NCI-H2107 treated with DMSO at 0.1 percent for 48 hours (cell line): ENCODE data around the gene SPCS1.
"Not testable (repeated sequence)": the region's sequence is repeated elsewhere in the genome, so short reads cannot be mapped to it uniquely, and the experiment has no call there.

Experiments used
- DNase-seq: peaks from one replicate; lab custom pipeline; 2025; ENCODE audit not compliant: unreplicated experiment; lab: John Stamatoyannopoulos, UW

Gene SPCS1

DNA sequence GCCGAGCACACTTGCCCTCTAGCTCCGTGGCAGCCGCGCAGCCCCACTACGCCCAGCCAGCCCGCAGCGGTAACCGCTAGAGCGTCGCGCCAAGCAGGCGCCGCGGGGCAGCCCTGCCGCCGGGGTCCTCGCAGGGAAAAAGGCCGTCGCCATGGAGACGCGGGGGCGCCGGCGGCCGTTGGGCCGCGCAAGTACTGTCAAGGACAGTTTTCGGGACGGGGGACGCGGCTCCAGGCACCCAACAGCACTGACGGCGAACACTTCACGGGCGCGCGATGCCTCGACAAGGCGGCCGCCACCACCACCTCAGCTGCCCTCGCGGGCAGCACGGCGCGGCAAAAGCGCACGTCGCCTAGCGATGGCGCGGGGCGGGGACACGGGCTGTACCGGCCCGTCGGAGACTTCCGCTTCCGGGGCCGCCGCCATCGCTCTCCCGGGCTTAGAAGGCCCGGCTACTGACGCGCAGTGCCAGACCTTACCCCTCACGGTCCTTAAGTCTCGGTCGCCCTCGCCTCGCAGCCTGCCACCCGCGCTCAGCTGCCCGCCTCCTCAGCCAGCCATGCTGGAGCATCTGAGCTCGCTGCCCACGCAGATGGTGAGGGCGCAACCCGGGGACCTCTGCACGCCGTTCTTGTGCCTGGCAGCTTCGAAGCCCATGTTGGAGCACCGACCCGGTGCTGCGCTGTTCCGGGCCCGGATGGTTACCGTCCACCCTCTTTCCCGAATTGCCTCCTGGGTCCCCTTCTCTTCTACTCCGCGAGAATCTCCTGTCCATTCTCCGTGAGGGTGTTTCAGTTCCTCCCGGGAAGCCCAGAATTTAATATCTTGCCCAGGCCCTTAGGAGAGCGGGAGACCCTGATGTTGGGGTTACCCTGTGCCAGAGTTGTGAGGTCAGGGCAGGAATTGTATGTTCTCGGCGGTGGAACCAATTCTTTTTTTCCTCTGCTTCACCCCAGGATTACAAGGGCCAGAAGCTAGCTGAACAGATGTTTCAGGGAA lies at the start of gene SPCS1, which contains the start of gene GLT8D1:
SPCS1 (plus strand) TSS at position 419 of the 999 bp plus-strand sequence; CDS start at position 560, 141 bp downstream.
GLT8D1 (minus strand) TSS at position 104 of the 999 bp plus-strand sequence. CDS start 5,331 bp downstream, outside the sequence.
- peak; percentile 42 for DNase-seq

DNA sequence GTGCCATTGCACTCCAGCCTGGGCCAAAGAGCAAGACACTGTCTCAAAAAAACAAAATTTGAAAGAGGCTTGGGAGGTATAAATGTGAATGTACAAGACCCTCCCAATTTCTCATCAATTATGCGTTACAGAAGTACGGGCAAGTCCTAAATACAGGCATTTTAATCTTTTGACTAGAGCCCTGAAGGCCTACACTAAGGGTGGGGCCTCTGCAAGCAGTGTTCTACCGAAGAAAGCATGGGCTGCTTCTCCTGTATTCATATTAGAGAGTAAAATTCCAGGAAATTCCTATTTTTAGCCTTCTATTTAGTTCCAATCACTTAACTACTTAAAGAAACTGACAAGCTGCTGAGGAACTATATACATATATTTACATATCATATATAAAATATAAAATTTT lies 45.9 kb upstream of the SPCS1 start:
- no peak for DNase-seq

DNA sequence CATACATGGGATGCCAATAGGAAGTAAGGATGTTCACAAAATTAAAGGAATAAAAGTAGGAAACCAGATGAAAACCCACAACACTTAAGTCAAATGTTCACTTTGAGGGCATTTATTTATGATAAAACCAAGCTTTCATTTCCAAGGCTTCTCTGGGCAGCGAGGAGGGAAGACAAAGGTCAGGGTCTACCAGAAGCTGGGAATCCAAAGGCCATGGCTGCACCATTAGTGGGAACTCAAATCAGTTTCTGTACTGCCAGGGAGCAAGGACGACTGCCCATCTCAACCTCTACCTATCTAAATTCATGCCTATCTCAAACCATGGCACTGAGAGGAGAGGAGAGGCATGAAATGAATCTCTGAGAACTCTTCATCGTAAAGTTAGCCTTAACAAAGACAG lies 42.8 kb upstream of the SPCS1 start:
- no peak for DNase-seq

DNA sequence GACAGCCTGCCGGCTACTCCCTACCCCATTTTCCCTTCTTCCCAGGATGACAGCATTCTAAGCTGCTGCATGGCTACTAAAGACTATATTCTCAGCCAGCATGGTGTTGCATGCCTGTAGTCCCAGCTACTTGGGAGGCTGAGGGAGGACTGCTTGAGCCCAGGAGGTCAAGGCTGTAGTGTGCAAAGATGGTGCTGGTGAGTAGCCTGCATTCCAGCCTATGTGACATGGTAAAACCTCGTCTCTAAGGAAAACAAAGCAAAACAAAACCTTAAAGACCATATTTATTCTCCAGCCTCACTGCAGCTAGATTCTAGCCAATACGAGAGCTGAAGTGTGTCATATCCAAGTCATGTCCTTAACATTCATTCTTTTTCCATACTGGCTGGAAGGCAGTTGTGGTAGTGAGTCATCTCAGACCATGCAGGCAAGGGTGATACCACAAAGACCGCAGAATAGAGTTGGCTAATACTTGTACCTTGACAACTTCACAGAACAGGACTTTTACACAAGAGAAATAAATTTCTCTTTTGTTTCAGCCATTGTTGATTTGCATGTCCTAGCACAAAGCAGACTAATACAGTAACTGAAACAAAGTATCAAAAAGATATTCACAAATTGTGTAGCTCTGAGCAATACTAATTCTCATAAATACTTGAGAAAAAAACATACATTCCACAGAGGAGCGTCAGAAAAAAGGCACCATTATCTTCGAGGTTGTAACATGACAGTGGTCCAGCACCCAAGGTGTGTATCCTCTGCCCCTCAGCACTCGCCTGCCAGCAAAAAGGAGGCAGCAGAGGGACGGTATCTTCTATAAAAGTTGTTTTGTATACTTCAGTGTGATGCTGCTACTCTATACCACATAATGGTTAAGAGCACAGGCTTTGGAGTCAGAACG lies 35.0 kb upstream of the SPCS1 start:
- no peak for DNase-seq

DNA sequence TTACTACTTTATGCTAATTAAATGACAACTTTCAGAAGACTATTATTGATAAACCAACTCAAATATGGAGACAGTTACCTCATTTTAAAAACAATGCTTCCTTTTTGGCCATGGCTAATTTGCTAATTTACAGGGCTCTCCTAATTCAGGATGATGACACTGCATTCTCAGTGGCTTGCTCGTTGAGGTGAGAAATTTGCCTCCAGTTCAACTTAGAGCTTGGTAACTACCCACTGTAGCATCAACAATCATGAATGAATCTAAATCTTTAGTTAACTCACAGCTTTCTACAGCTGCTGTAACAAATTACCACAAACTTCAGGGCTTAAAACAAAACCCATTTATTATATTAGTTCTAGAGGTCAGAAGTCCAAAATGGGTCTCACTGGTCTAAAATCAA lies 34.2 kb upstream of the SPCS1 start:
- DNase-seq: no peak

DNA sequence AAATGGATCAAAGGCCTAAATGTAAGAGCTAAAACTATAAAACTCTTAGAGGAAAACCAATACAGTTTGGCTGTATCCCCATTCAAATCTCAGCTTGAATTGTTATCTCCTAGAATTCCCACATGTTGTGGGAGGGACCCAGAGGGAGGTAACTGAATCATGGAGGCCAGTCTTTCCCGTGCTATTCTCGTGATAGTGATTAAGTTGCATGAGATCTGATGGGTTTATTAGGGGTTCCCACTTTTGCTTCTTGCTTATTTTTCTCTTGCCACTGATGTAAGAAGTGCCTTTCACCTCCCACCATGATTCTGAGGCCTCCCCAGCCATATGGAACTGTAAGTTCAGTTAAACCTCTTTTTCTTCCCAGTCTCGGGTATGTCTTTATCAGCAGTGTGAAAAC lies 29.7 kb upstream of the SPCS1 start:
- DNase-seq: not testable (repeated sequence)

DNA sequence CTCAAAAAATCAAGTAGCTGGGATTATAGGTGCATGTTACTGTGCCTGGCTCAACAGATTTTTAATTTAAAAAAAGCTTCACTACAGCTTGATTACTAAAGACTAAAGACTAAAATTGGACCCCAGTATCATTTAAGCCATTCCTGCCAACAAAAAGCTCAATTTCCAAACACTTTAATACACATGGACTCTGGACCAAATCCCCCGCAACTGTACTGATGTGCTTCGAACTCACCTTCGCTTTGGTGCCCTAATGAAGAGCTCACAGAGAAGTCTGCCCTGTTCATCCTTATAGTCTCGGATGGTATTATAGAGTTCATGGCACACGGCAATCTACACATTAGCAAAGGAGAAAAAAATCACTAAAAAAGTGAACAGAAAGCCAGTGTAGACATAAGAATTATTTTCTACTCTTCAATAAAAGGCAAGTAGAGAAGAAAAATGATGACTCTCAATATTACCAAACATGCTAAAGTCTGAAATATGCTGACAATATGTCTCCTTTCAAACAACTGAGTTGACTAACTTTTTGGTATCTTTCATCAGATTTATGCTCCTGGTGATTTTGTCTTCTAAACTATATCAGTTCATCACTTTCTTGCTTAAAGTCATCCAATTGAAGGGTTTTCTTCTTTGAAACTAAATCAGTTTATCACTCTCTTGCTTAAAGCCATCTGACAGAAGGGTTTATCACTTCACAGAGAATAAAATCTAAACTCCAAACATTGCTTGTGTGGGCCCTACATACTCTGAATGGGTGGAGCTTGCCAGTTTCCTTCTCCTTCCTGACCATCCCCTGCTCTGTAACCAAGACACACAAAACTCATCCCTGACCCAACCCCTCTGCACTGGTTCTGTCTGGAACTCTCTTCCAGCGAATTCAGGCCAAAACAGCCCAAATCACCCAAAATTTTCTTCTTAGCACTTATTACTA lies 27.4 kb upstream of the SPCS1 start:
- no peak for DNase-seq

DNA sequence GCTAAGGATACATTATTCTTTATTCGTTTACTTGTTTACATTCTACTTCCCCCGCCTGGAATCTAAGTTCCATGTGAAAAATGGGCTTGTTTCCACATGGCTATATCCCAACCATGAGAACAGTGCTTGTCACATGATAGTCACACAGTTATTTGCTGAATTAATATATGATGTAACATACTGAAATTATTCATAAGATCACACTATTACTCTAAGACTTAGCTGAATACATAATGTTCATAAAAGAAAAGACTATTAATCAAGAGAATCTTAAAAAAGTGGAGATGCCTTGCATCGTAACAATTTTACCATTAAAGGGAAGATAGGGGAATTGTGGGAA lies 26.7 kb upstream of the SPCS1 start:
- DNase-seq: no peak

DNA sequence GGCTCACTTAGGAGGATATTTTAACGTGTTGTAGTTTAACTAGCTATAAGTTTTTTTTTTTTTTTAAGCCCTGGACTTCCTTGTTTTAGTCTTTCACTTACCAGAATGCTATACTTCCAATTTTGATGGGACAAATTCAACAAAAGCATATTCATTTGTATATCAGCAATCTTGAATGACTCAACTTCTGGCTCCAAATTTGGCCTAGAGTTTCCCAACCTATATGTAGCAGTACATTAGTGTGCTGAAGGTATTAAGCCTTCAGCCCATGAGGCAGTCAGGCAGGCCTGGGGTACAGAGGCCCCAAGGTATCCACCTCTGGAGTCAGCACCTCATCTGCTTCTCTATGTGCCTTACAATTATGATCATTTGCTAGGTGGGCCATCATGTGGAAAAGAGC lies 26.1 kb upstream of the SPCS1 start:
- no peak for DNase-seq

DNA sequence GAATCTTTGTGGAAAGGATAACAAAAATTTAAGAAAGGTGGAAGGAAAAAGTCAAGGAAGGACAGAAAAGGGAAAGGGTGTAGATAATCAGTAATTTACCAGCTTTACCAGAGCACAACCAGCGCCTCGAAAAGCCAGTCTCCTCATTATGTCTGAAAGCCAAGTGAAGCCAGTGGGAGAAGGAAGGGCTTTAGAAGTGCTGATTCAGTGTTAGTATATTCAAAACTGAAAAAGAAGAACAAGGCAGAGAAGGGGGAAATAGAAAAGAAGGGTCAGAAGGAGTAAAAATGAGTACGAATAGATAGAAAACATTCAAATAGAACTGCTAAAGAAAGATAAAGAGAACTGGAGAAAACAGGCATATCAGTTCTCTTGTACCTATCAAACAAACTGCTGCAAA lies 24.3 kb upstream of the SPCS1 start:
- DNase-seq: no peak

DNA sequence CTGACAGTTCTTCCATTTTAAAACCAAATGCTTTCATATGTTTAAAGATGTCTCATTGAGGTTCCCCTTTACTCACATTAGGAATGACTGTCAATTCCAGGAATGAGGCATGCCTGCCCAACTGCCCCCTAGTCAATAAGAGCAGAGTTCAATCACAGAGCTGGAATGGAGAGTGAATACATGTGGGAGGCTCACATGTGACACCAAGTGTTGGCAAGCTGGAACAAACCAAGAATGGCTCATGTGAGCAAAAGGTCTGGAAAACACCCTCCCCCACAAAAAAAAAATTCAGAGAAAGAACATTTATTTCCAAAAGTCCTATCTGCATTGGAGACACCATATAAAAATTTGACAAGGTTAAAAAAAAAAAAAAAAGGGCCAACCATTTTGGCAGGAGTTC lies 23.9 kb upstream of the SPCS1 start:
- DNase-seq: no peak

DNA sequence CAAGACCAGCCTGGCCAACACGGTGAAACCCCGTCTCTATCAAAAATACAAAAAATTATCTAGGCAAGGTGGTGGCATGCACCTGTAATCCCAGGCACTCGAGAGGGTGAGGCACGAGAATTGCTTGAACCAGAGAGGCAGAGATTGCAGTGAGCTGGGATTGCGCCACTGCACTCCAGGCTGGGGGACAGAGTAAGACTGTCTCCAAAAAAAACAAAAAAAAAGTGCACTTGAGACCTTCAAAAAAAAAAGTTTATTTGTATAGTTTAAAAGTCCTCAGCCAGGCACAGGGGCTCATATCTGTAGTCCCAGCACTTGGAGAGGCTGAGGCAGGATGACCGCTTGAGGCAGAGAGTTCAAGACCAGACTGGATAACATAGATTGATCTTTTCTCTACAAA lies 22.3 kb upstream of the SPCS1 start:
- no peak for DNase-seq

DNA sequence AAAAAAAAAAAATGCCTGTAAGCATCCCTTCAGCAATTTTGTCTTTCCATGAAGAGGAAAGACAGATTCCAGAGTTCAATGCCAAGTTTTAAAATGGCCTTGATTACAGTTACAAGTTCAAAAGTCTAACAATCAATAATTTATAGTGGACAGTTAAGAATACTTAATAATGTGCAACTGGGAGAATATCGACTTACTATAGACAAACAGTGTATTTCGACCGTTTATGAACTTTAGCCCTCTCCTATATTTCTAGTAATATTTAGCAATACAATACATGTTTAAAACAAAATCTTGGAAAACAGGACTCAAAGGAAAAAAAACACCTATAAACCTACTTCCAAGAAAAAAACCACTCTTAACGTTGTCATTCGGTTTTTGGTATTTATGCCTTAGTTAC lies 21.7 kb upstream of the SPCS1 start:
- no peak for DNase-seq

DNA sequence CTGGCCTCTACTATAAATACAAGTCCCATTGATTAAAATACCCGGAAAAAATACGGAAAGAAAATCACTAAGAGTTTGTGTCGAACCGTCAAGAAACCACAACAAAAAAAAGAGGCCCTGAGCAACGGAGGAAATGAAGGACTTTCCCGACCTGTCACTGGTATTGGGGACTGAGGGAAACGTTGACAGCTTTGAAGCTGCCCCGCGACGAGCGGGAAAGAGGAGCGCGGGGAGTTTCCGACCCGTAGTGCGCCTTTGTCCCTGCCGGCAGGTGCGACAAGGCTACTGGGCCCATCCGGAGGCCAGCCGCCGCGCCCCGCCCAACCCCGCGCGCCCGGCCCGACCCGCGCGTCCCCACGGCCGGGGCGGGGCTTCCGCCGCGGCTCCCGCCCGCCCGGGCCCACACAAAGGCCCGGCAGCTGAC lies 20.6 kb upstream of the SPCS1 start:
- peak; percentile 14 for DNase-seq

DNA sequence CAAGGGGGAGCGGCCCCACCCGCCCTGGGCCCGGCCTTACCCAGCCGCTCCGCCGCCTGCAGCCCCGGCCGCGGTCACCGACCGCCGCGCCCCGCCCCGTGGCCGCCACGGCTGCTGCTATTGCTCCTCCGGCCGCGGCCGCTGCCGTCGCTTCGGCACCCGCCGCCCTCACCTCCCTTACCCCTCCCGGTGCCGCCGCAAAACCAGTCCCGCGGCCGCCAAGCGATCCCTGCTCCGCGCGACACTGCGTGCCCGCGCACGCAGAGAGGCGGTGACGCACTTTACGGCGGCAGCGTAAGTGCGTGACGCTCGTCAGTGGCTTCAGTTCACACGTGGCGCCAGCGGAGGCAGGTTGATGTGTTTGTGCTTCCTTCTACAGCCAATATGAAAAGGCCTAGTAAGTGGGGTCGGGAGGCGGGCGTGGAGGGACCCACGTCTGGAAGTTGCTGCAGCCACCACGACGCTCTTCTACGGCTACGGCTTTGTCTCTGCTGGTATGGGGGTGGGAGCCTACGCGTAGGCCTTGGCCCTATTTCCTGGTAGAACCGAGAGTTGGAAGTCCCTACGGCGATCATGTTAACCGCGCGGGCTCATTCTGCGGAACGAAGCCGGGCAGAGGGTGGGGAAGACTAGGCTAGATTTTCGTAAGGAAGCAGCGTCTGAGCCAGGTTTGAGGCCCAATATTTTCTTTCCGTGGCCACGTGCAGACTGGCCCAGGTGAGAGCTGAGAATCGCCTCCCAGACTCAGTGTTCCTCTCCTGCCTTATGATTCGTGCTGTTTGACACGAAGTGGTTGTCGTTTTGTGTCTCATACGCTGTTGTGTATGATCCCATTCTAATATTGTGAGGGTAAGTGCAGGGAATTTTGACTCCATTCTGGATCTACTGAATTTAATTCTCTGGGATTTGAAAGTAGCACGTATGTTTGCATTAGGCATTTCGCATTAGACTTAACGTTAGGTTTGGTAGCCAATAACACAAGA lies 19.9 kb upstream of the SPCS1 start, which contains the start of the genes GNL3 and PBRM1:
GNL3 (plus strand) TSS at position 324 of the 983 bp plus-strand sequence; CDS start at position 385, 61 bp downstream.
PBRM1 (minus strand) TSS at position 205 of the 983 bp plus-strand sequence.
- peak; percentile 18 for DNase-seq

DNA sequence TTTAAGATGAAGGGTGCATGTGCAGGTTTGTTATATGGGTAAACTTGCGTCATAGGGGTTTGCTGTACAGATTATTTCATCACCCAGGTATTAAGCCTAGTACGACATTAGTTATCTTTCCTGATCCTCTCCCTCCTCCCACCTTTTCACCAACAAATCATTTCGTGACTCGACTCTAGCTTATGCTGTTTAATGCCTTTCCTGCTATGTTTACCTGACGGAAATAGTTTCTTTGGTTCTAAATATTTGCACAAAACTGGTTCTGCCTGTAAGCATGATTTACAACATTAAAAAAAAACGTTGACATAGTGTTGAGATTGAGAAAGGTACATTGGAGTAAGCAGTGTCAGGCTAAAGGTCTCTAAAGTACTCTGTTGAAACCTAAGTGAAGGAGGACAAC lies 17.6 kb upstream of the SPCS1 start:
- no peak for DNase-seq

DNA sequence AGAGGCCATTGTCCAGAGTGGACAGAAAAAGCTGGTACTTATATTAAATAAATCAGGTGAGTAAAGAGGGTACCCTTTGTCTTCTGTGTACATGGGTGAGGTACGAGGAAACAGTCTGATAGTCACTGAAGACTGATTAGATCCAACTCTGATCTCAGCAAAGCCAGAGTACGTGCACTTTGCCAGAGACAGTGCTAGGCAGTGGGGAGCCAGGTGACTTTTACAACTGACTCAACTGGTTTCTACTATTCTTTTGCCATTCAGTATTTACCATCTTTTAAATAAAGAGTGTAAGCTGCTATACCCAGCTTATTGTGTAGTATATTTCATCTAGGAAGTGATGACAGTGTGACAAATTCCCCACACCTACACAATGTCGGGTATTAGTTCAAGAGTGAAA lies 16.8 kb upstream of the SPCS1 start:
- DNase-seq: no peak

DNA sequence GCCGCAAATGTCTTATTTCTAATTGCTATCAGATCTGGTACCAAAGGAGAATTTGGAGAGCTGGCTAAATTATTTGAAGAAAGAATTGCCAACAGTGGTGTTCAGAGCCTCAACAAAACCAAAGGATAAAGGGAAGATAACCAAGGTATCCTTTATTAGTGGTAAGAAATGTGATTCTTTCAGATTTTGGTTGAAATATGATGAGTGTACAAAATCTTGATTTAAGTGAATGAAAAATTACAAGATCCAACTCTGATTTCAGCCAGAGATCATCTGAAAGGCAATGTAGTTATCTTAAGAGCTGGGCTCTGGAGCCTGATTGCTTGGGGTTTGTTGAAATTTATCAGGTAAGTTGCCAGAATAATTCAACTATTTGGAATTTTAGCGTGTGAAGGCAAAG lies 15.3 kb upstream of the SPCS1 start:
- DNase-seq: no peak

DNA sequence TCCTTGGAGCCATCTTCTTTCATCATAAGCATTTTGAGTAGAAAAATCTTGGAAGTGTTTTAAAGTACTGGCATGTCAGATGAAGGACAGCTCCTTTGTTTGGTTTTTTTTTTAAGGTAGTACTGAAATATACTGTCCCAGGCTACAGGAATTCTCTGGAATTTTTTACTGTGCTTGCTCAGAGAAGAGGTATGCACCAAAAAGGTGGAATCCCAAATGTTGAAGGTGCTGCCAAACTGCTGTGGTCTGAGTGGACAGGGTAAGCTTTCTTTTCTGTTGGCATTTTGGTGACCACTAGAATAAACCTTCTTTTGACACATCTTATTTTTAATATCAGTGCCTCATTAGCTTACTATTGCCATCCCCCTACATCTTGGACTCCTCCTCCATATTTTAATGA lies 12.8 kb upstream of the SPCS1 start:
- no peak for DNase-seq
